ENCODE measurements around the gene PER3.

DNA sequence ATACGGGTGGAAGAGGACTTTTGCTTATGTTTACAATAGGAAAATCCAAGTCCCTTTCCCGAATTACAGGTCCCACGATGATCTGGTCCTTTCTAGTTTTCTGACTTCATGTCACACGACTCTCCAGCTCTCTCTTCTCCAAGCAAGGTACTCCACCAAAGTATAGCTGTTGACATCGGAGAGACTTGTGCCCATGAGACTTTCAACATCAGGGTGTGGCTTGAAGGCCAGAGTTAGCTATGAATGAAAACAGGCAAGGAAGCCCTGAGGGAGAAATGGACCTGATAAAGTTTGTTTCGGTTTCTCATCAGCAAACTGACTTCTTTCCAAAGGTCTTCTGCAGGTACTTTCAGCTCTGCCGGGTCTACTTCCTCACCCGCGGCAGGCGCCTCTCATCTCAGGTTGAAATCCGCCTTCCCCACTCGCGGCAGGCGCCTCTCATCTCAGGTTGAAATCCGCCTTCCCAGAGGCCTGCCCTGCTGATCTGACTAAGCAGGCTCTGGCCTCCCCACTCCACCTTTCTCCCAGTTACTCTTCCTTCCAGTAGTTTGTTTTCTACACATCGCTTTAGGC lies 2.1 kb upstream of the PER3 start:
- TF ChIP-seq CTCF (optimal IDR thresholded peaks at IDR 0.05 in 1 of 3, IDR thresholded peaks at IDR 0.05 in 1 of 3, conservative IDR thresholded peaks at IDR 0.05 in 1 of 3; ENCODE audit: extremely low read depth in 1 of 3, insufficient read depth in 2 of 3, low read length in 3 of 3) (no peak), EZH2 (IDR thresholded peaks at IDR 0.05; ENCODE audit: low read length) (no peak)
